Fibroblast of the conjunctiva (primary cell): ENCODE results near the gene ADGRV1.

ENCODE experiments used
- DNase-seq: peaks from one replicate; pipeline ENCODE4 v3.0.0-alpha.2; 2010; ENCODE audit warnings: low read depth

The ADGRV1 gene

DNA sequence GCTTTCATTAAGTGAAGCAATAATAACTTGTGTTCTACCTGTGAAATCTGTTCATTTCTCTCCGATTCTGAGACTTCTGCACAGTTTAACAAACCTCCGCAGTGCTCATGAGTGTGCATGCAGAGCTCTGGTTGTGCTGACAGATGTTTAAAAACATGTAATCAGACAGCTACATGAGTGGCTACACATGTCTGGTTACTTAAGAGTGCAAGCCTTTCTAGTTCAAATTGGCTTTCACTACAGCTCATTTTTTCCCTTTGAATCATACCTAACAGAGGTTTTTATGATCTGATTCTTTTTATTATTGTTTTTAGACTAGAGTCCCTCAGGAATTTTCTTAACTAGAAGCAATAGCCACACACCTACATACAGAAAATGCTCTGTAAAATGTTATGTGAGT, 514.3 kb downstream of the ADGRV1 start:
- DNase-seq: peak; percentile 40

DNA sequence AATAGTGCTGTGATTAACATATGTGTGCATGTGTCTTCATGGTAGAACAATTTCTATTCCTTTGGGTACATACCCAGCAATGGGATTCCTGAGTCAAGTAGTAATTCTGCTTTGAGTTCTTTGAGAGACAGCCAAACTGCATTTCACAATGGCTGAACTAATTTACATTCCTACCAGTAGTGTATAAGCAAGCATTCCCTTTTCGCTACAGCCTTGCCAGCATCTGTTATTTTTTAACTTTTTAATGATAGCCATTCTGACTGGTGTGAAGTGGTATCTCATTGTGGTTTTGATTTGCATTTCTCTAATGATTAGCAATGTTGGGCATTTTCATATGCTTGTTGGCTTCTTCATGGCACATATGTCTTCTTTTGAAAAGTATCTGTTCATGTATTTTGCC, 516.0 kb downstream of the ADGRV1 start:
- peak; percentile 88 for DNase-seq

DNA sequence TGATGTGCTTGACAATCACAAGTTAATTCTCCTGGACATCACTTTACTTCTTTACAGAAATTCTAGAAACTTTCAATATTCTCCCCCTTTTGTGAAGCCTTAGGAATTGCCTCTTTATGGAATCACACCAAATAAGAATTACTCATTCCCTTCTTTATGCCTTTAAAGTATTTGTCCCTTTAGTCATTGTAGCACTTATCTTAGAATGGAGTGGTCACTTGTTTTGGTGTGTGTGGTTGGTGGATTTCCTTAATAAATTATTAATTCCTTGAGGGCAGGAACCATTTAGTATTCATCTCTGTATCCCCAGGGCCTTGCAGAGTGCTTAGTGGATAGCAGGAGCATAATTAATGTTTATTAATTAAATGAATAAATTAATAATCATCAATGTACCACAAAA, 517.5 kb downstream of the ADGRV1 start:
- DNase-seq: no peak

DNA sequence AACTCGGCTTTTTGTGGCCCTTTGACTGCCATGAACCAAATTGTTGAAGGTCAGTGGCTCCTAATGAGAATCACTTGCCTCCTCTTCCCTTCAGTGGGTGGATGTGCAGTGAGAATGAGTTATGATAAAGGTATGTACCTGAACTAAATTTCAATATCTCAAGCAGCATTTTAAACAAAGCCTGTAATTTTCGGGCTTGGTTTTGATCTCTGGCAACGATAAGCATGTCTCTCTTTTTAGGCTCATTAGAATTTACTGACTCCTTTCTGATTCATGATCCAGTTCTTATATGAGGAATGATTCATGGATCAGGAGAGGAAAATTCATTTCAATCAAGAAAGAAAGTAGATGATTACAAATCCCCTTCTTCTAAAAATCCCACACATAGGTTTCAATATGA, 519.0 kb downstream of the ADGRV1 start:
- DNase-seq: no peak

DNA sequence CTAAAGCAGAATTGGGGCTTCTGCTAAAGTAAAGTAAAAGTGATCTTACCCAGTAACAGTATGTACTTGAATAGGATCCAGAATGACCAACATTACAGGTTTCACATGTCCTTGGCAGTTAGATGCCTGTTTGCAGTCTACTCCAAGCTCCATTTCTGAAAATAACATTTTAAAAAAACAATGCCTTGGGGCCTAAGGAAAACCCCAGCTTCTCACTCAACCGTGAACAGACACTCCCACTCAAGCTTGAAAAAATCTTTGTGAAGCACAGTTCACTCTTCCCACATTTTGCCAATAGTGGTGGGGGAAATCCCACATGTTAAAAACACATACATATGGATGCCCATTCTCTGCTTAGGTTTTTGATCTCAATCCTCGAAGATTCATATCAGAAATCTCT, 520.4 kb downstream of the ADGRV1 start:
- DNase-seq: peak; percentile 70

DNA sequence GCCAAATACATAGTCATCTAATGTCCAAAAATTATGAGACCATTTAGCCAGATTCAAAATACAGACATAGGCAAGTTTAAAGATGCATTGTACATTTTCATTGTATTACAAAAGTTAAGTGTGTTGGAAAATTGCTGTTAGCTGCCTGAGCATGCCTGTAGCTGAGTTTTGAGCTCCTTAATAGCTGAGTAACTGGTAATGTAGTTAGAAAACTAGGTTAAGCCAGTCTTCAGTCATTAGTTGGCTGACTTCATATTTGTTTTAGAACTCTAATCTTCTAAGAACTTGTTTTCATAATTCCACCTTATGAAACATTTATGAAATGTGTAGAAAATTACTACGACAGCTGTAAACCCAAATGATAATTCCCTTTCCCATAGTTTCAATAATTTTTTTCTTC, 531.2 kb downstream of the ADGRV1 start:
- DNase-seq: no peak

DNA sequence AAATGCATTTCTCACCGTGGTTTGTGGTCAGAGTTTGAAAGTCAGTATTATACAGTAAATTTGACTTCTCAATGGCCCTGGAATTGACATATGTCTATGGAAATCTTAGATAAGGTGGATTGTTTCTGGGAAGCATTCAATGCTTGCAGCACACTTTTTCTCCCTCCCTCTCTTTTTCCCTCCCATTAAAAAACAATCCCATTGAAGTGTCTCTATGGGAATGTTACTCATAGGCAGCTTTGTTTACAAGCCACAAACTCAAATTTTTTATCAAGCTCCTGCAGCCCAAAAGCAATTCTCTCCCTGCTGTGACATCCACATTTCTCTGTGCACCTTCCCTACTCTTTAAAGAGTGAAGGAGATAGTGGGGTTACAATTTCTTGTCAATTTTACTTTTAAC, 532.4 kb downstream of the ADGRV1 start:
- DNase-seq: no peak

DNA sequence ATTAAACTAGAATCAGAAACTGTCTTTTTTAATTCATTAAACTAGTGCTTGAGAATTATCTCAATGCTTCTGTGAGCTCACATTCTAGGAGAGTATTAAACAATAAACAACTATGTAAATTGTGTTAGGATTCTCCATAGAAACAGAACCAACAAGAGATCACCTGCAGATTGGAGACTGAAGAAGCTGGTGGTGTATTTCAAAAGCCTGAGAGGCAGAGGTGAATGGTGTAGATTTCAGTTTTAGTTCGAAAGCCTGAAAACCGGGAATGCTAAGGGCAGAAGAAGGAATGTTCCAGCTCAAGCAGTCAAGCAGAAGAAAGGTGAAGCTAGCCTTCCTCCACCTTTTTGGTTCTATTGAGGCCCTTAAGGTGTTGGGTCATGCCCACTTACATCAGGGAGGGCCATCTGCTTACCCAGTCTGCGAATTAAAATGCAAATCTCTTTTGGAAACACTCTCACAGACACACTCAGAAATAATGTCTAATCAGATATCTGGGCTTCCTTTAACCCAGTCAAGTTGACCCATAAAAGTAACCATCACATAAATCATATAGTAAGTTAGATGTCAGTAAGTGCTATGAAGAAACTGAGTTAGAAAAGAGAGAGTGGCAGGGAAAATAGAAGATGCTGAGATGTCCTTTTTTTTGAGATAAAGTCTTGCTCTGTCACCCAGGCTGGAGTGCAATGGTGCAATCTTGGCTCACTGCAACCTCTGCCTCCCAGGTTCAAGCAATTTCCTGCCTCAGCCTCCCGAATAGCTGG, 533.1 kb downstream of the ADGRV1 start:
- DNase-seq: no peak

DNA sequence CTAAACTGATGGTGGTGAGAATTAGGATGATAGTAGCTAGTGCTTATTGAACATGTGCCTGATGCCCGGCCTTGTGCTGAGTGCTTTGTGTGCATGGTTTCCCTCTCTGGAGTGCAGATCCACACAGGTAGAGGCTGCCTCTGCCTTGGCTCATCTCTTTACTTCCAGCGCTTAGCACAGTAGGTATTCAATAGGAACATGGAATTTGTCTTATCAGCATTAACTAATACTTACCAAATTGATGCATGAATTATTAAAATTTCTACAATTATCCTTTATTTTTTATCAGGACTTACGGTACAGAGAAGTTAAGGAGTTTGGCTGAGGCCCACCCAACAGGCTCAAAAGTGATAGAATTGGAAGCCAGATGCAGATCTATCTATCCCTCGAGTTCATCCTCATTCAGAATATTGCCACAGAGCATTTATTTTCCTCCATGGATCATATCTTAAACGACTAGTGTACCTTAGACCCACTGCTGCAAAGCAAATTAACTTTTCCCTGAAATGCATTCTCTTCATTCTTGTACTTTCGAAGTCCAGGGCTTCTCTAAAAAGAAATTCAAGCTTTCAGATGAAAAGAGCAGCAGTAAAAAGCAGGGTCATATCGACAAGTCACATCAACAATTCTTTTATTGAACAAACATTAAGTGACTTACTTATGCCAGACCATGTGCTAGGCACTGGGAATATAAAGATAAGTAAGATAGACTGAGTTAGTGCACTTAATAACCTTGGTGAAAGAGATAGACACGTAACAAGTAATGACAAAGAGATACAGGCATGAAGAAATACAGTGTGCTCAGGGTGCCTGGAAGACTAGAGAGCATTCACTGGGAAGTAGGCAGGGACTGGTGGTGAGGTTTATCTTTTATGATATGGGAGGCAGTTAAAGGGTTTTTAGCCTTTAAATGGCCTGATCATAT, 534.5 kb downstream of the ADGRV1 start:
- DNase-seq: no peak

DNA sequence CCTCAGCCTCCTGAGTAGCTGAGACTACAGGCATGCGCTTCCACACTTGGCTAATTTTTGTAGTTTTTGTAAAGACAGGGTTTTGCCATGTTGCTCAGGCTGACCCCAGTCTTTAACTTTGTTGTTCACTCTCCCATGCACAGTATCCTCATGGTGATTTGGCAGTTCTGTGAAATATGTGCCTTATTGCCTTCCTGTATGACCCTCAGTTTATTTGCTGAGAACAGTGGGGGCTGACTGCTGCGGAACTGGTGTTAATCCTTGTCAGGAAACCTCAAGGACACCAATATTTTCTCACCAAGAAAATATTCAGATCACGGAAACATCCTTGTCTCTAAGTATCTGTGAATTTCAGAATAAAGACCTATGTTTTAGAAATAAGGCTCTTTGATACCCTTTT, 536.7 kb downstream of the ADGRV1 start:
- no peak for DNase-seq

DNA sequence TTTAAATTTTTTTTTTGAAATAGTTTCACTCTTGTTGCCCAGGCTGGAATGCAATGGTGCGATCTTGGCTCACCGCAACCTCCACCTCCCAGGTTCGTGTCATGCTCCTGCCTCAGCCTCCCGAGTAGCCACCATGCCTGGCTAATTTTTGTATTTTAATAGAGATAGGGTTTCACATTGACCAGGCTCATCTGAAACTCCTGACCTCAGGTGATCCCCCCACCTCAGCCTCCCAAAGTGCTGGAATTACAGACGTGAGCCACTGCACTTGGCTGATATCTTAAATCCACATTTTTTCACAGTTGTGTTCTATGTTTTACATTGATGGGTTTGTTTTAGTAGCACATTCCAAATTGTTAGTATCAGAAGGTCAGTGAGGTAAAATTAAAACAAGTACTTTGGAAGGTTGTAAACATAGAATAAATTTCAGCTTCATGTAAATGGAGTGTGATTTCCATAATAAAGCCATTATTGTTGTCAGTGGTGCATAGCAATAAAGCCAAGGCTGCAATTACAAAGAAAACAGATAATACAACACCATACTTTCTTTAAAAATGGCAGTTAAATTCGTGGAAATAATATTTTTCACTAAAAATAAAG, 537.3 kb downstream of the ADGRV1 start:
- no peak for DNase-seq

DNA sequence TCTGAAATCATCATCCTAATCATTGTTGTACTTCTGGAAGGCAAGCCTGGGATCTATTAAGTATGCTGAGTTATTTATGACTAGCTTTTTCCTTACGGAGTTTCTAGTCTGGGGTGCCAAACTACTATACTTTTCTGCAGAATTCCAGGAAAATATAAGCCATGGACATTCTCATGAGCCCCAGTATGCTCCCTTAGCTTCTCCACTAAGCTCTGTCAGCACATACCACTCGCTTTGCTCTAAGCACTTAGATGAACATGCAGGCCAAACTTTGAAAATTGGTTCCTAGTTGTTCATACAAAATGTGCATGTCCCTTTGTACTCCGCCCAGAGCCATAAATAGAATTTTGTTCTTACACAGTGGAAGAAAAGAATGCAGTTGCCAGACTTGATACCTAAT, 539.9 kb downstream of the ADGRV1 start:
- peak; percentile 18 for DNase-seq

DNA sequence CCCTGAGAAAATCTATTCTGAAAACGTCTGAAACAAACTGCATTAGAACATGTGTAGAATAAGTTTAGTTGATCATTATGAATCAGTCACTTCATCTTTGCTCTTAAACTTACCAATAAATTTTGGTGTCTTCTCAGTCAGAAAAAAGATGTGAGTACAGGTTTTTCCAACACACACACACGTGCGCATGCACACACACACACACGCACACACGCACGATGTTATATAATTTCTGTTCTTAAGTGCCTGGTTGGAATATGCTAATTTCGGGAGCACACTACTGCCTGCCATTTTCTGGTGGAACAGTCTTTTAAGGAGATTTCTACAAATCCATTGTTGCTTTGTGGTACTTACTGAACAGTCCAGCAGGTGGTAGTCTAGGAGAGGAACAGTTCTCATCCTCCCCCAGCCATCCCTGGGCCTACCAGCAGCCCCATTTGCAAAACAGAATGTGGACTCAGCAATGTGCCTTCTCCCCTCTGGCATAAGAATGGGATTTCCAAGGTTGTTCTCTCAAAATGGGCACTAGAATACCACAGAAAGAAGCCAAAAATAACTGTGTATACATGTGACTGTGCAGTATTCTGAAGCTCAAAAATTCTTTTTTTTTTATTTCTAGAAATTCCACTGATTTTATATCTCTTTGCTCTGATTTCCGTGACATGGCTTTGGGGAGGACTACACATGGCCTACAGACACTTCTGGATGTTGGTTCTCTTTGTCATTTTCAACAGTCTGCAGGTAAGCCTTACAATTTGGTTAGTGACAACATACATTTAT, 543.2 kb downstream of the ADGRV1 start:
- peak; percentile 84 for DNase-seq

DNA sequence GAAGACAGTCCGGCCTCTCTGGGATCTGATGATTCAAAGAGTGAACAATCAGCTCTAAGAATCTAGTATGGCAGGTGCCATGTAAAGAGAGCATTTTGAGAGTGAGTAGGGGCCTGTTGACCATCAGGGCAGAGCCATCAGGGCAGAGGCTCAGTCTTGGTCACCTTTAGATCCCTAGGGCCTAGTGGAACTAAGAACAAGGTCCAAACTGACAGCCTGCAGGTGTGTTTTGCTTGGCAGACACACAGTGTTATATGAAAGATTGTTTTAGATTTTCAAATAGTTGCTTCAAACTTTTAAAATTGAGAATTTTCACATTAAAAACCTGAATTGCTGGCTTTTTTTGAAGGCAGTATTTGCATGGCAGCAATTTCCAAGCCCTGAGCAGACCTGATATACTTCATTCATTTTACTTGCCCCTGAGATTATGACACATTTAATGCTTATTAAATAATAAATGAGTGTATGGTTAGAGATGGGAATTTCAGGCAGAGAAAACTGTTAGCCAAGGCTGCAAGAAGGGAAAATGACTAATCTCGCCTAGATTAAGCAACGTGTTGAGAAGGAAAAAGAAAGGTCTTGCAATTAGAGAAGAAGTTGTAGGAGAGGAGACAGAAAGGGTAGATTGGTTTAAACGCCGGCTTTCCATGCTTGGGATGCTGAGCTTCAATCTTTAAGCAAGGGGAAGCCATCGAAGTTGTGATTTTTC, 544.9 kb downstream of the ADGRV1 start:
- no peak for DNase-seq

DNA sequence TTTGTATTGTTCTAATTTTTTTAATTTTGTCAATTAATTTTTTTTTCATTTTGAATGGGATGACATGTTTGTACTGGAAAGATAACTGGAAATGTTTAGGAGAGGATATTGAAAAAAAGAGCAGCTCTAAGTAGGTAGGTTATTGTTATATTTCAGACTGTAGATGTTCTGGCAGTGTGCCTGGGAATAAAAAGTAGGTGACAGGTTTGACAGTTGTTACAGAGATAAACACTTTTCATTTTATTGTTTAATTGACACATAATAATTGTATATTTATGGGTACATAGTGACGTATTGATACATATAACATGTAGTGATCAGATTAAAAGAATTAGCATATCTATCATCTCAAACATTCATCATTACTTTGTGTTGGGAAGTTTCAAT, 545.5 kb downstream of the ADGRV1 start:
- DNase-seq: no peak

DNA sequence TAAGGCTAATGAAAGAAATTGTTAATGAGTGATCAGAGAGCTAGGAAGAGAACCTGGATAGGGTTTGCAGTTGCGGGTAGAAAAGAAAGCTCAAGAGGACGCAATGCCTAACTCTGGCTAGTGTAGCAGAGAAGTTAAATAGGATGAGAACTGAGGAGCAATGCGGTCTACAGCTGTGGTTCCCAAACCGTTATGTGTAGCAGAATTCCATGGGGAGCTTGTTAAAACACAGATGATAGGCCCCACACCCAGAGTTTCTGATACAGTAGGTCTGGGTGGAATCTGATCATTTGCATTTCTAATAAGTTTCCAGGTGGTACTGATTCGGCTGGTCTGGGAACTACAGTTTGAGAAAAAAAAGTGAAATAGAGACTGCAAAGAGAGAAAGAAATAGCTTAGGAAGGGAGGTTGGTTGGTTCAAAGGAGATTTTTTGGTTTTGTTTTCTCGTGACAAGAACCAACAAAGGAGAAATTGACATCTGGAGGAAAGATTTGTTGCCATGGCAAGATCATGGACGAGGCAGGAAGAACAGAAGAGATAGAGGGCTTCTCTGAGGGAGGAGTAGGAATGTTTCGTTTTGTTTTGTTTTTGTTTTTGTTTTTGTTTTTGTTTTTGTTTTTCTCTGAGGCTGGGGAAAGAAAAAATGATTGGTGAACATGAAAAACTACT, 548.4 kb downstream of the ADGRV1 start:
- DNase-seq: no peak

DNA sequence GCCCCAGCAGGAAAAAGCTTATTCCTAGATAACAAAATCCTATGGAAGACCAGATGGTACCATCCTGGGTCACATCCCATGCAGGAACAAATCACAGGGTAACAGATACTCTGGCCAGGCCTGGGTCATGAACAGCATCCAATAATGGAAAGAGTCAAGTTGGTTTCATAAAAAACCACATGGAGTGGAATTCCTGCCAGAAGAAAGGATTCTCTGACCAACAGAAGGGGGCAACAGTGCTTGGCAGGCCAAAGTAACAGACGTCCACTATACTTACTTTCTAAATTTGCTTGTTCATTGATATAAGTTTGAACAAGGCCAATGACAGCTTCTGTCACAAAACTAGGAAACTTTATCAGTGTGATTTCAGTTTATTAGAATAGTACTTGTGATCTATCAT, 551.0 kb downstream of the ADGRV1 start:
- peak; percentile 24 for DNase-seq

DNA sequence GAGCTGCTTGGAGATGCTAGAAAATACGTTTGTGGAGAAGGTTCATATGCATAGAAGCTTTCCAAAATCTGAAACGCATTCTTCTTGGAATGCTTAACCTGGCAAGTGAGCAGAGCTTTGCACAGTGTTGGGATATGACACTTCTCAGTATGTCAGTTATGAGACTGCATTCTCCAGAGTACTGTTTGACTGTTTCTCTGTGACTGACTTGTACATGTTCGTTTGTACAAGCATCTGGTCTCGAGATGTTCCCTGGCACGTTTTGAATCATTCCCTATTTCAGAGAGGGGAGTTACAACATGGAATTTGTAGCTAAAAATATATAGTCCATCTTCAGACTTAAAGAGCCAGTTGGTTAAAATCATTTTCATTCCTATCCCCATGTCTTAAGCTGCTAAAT, 552.1 kb downstream of the ADGRV1 start:
- DNase-seq: peak; percentile 47

DNA sequence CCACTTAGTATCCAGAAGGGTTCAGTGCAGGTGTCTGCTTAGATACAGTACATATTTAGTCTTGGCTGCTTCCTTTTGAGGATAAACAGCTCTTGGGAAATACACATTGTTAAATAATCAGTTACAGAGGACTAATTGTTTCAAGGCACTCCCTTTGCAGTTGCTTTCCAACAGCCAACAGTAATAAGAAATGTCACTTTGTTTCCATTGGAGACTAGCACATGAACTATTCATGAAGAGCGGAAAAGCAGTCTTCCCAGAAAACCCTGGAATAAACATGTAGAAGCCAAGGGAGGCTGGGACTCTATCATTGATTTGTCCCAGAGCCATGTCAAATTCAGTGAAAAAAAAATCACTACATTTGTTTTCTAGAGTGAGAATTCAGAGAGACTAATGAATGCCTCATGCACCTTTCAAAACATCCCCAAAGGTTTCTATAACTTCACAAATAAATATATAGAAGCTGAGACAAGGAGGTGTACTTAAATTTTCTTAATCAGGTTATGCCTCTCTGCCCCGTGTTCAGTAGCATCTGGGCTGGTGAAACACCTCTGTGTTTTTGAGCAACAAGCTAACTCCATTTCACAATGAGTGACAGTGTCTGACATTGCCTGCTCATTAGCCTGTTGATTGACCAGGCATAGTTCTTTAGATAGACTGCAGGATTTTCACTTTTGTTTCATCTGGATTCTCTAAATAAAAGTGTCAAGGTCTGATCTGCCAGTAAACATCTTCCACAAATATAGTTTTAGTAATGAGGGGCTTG, 553.1 kb downstream of the ADGRV1 start:
- DNase-seq: no peak

DNA sequence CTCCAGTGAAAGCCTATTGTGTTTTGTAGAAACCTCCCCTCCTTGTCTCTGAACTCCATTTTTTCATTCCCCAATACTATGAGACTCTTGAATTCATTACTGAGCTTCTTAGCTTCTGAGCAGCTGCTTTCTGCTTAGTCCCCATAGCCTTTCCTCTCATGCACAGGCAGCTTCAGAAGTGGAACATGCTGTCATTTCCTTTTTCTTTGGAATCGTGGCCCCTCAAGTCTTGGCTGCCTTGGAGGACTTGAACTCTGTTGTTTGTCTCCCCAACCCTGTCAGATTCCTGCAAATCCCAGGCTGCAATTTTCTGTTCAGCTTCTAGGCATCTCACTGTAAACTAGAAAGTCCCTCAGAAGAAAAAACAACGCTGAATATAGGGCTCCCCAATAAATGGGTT, 556.1 kb downstream of the ADGRV1 start:
- no peak for DNase-seq
